Endothelial cell of hepatic sinusoid (primary cell): ENCODE results near the gene RIPOR2.
"Not testable (repeated sequence)": the region's sequence is repeated elsewhere in the genome, so short reads cannot be mapped to it uniquely, and the experiment has no call there.

ENCODE experiments used
- in situ Hi-C: cut with HindIII; loops from 2 replicates; pipeline ENCODE4 v1.10.0; 2017; ENCODE audit warnings: low sequenced_read_pairs

RIPOR2 gene

DNA sequence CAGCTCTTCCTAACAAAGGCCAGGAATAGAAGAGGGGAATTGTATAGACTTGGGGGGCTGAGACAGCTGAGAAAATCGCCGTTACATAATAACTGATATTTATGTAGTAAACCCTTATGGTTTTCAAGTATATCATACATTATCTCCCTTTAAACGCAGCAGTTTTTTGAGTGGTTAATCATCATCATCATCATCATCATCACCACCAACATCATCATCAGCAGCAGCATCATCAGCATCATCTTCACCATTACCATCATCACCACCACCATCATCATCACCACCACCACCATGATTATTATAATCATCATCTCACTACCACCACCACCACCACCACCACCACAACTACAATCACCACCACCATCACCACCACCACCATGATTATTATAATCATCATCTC, 9.1 kb downstream of the RIPOR2 start:
- in situ Hi-C loops: not testable (repeated sequence)

DNA sequence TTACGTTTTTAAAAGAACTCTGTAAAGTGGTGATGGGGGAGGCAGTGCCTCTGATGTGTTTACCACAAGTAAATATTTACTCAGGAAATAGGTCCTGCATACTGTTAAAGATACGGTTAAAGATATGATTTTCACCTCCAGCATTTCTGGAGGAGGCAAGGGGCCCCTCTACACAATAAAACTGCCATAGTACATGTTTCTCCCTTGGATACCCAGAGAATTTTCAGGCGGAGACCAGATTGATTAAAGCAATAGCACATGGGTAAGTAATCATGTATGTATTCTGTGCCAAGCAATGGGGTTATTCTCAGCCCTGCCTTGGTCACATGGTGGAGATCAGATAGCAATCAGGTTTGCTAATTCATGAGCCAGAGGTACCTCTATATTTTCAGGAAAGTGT, 9.6 kb downstream of the RIPOR2 start:
- in situ Hi-C loops: no loop called here

DNA sequence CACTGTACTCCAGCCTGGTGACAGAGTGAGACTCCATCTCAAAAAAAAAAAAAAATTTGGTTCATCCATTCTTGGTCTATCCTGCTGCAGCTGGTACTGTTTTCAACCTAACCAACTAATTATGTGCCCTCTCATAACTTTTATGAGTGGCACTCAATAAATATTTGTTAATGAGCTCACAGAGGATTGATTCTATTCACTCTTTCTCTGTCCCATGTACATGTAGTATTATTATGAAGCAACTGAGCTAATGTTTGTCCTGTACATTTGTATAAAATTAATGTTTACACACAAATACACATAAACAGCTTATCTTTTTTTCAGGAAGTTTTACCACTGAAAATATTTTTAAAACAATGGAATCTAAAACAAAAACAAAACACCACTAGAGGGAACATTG, 10.1 kb downstream of the RIPOR2 start:
- in situ Hi-C loops: no loop called here

DNA sequence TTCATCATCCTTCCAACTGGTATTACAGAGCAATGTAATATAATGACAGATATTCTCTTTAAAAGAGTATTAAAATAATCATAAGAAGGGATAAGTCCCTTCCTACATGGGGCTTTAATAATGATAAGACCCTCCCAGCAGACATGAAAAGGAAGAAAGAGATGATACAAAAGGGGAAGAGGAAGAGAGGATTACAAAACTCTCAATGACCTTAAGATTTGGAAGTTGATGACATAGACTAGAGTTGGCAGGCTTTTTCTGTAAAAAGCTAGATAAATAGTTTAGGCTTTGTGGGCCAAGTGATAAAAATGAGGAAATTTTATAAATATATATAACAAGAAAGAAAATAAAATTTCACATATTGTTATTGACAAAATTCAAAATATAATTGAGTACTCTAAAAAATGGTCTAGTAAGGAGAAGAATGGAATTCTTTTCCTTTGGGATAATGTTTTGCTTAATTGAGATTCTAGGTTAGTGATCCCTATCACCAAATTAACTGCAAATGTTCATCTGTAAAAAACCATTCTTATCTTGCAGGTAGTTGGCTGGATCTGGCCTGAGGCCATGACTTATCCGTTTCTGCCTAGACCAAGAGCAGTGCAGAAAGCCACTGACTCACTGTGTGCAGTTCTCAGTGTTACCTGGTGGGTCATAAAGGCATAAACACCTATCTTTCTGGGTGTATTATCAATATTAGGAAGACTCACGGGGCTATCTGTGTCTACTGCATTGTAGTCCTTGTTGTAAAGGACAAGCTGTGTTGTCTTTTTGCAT, 11.0 kb downstream of the RIPOR2 start:
- in situ Hi-C loops: no loop called here

DNA sequence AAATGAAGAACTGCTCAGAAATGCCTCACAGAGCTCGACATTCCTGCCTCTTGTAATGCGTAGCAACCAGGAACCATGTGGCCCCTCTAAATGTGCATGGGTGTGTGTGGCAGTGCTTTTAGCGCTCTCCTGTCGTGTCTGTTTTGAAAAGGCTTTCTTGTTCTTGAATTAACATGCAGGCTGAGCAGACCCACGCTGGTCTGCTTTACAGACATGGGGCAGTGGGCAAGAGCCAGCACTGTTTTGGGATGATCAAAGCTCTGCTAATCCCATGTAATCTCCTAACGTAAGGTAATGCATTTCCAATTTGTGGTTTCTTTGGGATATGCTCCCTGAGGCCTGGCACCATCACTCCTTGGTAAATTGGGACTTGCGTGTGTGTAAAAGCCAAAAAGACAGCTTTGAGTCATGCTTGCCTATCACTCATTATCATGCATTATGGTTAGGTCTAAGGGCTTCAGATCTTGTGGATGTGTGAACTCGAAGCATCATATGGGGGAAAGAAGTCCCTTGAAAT, 11.8 kb downstream of the RIPOR2 start:
- in situ Hi-C loops: no loop called here

DNA sequence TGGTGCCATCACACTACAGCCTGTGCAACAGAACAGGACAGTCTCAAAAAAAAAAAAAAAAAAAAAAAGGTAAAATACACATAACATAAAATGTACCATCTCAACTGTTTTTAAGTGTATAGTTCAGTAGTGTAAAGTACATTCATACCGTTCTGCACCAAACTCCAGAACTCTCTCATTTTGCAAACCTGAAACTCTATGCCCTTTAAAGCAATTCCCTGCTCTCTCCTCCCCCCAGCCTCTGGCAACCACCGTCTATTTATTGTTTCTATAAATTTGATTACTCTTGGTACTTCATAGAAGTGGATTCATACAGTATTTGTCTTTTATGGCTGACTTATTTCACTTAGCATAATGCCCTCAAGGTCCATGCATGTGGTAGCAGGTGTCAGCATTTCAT, 12.9 kb downstream of the RIPOR2 start:
- in situ Hi-C loops: no loop called here

DNA sequence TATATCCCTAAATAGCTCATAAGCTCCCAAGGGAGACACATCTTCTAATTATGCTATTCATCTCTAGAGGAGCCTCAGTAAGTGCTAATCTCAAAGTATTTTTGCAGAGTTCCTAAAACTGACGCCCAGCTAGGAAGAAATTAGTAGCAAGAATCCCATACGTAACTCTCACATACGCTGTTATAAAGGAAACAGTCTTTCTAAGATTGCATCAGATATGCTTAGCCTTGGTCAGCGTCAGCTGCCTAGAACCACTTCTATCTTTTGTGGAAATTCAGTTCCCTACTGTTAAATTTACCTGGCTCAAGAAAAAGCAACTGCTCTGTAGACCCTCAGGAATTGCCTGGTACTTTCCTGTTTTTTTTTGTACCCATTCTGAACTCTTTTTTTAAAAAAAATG, 13.6 kb downstream of the RIPOR2 start:
- in situ Hi-C loops: no loop called here

DNA sequence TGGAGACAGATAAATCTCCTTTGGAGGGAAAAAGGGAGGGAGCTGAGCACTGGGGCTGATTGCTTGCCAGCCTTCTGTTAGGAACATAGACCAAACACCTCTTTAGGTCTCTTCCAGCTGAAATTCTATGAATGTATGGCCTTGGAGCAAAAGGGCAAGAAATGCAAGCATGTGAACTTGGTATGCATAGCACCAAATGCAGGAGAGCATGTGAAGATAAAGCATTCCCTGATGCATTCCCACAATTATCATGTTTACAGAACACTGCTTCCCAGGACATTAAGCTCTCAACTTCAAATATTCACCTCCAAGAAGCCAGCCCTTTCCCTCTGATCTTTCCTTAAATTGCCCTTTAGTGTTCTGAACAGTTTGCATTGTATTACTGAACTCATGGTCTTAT, 15.6 kb downstream of the RIPOR2 start:
- in situ Hi-C loops: no loop called here

DNA sequence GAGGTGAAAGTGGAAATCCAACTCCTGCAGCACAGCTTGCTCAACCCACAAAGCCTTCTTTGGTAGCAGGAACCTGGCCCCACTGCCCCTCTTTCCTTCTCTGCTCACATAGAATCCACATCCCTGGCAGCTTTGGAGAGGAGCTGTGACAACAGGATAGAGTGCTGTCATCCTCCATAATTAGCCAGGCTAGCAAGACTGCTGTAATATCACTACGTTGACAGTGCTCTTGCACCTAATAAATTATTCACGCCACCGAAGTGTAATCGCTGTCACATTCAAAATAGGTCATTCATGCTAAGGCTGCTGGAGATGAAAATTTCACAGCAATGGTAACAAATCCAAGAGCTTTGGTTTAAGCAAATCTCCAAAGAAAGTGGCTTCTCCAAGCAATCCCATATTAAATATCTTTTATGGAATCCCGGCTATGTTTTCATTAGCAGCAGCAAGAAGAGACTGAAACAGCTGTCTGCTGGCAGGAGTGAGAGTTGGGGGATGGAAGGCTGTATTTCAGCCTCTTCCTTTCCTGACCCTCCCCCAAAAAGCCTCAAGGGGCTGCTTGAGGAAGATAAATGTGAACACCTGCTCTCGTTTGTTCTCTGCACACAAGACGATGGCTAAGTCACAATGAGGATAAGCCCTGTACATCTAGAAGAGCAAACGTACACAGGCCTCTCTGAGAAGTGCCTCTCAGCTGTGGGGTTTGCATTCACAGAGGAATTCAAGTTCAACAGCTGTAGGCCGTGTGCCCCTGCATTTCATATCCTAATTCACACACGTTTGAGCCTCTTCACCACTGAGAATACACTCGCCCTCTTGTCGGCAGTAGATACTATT, 16.5 kb downstream of the RIPOR2 start:
- in situ Hi-C loops: no loop called here

DNA sequence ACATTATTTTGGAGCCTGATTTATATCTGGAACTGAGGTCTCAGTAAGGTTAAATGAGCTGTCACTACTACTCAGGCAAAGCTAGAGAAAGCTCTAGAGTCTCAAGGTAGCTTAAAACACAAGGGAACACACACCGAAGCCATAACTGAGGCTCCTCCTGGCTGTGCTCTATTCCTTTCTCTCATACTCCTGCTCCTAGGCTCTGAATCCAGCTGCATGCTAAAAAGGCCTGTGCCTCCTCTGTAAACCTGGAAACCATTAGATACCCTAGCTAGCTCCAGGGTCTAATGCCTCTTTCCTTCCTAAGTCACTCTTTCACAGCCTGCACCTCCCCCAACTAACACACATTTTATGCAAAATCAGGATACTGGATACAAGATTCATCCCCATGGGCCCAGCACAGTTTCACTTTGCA, 17.1 kb downstream of the RIPOR2 start:
- in situ Hi-C loops: no loop called here

DNA sequence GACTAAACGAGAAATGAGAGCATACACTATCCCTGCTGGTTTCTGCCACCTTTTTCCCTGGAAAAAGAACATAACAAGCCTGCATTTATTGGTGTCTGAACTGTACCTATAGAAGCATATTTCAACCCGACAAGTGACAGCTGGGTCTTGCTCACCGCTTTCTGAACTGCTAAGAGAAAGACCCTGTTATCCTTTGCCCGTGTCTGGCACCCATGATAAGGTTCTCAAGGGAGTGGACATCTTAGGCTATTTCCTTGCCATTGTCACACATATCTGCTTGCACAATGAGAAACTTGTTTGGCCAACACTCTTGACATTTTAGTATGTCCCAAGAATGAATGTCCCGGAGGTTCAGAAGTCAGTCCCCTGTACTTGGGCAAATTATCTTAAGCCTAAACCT, 19.3 kb downstream of the RIPOR2 start:
- in situ Hi-C loops: no loop called here

DNA sequence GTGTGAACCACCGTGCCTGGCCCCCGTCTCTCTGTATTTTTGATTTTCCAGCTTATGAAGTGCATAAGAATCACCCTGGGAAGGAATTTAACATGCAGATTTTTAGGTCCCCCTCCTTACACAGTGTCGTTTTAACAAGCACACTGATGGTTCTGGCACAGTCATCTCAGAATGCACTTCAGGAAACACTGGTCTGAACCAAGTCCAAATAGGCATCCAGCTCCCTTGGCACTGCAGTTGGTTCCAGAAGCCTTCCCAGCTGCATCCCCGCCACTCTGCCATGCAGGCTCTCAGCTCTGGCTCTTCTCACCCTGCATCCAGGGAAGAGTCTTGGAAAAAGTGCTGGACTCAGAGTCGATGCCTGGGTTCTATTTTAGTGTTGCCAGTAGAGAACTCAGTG, 20.1 kb downstream of the RIPOR2 start:
- in situ Hi-C loops: no loop called here

DNA sequence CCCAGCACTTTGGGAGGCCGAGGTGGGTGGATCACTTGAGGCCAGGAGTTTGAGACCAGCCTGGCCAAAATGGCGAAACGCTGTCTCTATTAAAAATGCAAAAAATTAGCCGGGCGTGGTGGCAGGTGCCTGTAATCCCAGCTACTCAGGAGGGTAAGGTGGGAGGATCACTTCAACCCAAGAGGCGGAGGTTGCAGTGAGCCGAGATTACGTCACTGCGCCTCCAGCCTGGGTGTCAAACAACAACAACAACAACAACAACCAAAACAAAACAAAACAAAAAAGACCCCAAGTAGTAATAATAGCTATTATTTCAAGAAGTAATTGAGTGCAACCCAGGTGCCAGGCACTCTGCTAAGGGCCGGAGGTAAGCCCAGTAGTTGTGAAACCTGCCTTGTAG, 21.7 kb downstream of the RIPOR2 start:
- in situ Hi-C loops: not testable (repeated sequence)

DNA sequence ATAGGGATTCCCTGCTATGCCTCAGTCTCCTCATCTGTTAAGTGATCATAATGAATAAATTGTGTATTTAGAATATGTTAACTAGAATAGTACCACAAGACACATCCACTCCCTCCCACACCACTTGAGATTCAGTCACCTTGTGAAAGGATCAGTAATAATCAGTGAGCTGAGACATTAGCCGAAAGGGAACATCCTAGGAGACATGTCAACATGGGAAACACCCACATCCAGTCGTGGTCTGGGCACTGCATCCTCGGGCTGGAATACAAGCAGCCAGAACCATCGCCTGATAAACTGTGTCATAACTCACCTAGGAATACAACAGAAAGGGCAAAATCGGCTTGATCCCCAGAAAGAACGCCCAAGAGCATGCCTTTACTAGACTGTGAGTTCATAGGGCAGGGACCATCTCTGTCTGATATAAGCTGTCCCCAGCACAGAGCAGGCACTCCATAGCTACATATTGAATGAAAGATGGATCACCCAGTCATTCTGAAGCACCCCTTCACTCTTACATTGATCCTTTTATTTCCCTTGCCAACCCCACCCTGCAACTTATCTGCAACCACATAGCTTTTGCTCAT, 23.9 kb downstream of the RIPOR2 start:
- in situ Hi-C loops: no loop called here

DNA sequence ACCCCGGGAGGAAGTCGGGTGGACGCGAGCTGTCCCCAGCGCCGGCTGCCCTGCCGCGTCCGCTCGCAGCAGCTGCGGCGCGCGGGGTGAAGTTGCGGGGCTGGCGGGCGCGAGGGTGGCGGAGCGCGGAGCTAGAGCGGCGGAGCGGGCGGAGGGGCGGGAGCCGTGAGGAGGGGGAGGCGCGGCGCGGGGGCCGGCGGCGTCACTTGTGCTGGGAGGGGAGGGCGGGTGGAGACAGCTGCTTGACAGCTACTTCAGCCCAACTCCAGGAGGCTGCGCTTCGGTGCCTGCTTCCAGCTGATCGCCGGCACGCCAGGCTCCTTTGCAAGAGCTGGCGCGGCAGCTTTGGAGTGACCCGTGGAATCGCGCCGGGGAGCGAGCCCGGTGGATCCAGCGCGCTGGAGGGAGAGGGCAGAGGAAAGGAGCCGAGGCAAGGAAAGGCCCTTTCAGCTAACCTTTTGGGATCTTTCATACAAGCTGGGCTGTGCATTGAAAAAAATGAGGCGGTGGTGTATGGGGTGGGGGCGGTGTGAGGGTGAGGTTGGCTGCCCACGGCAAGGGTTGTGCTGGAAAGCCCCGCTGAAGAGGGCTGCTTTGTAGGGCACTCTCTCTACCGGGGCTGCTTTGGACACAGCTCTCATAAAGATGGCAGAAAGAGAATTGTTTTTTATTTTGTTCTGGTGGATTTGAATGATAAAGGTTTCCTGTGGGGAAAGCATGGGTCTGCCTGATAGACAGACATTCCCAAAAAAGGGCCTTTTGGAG, 24.6 kb downstream of the RIPOR2 start:
- in situ Hi-C loops: no loop called here

DNA sequence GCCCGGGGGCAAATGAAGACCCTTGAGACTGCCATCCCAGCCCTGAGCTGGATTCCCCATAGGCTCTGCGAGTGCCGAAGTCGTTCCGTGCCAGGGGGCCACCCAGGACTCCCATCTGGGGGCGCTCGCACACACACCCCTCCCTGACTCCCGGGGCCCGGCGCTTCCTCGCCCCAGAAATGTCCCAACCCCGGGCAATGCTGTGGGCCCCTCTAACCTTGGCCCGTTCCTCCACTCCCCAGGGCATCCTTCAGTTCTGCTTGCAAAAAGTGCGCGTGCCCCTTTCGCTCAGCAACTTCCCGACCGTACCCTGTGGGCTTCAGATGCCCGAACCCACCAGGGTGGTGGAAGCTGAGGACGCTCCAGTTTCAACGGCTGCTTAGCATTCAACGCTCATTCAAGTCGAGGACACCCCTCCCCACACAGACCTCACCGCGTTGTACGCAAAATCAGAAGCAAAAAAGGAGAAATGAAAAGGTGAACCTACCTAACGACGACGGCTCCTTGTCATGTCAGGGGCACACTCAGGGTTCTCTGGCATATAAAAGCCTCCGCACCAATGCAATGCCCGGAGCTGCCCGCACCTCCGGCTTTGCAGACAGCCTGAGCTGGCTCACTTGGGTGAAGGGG, 25.3 kb downstream of the RIPOR2 start:
- in situ Hi-C loops: no loop called here

DNA sequence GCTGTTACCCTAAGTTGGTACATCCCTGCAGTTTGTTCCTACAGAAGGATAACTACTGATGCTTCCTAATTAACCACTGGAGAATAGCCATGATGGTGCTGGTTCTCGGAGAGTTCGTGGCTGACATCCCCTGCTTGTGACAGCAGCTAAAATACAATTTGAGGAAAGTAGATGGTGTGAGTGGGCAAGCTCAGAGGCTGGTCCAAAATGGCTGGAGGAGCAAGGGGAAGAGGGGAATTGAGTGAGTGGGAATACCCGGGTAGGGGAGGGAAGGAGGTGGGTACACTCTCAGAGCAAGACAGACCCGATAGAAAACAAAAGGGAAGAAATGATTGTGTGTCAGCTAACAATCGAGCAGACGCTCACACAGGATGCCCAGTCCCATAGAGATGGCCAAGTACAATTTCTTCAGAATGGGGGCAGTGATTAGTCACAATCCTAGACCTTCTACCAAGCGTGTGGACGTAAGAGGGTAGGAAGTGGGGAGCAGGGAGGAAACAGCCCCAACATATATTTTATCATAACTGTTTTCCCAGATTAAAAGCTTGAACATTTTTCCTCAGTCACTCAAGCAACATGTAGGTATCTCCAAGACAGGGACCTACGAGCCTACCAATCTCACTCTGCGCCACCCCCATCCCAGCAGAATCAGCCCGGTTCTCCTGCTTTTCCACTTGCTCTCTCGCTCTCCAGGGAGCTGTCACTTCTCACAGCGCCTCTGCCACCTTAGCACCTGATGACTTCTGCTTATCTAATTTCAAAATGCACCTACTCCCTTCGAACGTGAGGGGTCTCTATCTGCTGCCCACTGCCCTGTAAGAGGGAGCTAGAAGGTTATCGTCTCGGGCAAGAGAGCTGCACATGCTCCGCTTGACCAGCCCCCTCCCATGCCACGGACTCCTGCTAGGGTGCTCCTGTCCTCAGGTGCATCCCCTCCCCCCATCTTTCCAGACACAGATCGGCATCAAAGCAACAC, 26.2 kb downstream of the RIPOR2 start:
- in situ Hi-C loops: no loop called here

DNA sequence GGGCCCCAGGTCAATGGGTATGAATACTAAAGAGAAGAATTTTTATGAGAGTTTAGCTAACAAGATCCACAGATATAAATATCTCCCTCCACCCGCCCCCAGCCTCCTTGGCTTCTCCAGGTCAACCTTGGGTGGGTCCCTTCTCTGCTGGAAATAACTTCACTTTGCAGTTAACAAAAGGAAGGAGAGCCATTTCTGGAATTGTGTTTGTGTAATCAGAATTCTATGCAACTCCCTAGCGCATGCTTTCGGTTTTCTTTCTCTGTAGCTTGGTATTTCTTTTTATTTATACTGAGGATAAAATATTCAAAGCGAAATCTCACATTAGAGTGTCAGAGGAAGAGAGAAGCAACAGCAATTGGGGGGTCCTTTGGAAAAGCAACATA, 27.1 kb downstream of the RIPOR2 start:
- in situ Hi-C loops: no loop called here

DNA sequence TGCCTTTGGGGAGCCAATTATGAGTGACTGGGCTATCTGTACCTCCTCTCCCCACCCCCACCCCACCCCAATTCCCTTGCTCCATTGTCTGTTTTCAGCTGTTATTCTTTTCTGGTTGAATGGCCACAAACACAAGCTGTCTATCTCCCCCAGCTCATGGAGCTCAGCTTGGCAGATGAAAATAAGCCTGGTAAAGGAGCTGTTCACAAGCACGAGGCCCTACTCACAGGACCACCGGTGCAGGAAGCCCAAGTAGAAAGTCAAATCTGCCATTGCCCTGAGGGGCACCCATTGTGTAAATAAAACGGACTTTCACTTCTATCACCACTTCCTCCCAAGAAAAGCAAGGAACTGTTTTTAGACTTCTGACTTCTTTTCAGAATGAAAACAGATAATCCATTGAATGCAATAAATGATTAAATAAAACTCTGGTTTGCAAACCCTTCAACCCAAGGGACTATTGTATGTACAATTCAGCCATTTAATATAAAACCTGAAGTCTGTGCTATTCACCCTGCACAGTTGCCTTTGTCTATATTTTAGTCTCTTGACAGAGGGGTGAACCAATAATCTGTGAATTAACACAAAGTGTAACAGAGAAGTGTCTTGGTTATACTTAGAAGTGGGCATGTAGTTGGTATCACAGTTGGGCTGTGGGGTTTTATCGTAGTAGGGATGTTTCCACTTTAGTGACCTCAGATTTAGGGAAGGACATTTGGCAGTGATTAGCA, 27.7 kb downstream of the RIPOR2 start:
- in situ Hi-C loops: no loop called here
